Right renal pelvis (tissue), 4 donors: ENCODE measurements around the gene NCAN. TPM values are rescaled to one million over a fixed set of nuclear protein-coding genes. Genes with fewer than 3 reads are reported as not detected.

Source experiments
- DNase-seq, 4 donors: peaks; one replicate each; pipeline ENCODE4 v3.0.0-alpha.2; 2013; ENCODE audit warnings: low read depth in 4 of 4, low spot score in 3 of 4, missing footprints in 1 of 4
- polyA plus RNA-seq, 4 donors: library from polyadenylated mRNA; unstranded; fragments of 120-200 nt; gene quantifications; one replicate each; pipeline ENCODE4 v1.2.1, GENCODE V29; 2013; ENCODE audit not compliant: insufficient read length in 4 of 4

Gene NCAN
- polyA plus RNA-seq, 4 donors, result 0.12 to 0.27 (median 0.14) TPM; not detected in 1

DNA sequence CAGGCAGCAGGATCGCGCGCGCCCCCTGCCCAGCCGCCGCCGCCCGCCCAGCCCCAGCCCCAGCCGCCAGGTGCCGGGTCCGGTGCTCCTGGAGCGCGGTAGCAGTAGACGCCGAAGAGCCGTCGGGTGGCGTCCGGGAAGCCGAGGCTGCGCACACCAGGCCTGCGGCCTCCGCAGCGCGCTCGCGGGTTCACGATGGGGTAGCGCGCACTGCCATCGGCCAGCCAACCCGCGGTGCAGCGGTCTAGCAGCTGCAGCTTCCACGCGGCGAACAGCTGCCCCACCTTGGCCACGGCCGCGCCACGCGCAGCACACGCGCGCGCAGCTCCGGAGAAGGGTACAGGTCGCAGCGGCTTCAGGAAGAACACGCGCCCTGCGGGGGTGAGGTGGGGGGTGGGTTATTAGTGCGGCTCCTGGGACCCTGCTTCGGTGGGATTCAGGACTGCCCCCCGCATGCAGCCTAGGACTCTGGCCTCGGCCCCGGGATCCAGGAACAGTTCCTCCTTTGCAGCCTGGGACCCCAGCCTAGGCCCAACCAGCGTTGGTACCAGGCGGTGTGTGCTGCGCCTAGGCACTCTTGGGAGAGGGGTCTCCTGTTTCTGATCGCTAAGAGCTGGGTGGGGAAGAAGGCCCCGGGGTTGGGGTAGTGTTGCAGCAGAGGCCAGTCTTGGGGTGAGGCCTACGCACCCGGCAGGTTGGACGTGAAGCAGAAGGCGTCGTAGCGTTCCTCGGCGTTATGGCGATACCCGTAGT, 46.3 kb downstream of the NCAN start:
- no peak for DNase-seq

DNA sequence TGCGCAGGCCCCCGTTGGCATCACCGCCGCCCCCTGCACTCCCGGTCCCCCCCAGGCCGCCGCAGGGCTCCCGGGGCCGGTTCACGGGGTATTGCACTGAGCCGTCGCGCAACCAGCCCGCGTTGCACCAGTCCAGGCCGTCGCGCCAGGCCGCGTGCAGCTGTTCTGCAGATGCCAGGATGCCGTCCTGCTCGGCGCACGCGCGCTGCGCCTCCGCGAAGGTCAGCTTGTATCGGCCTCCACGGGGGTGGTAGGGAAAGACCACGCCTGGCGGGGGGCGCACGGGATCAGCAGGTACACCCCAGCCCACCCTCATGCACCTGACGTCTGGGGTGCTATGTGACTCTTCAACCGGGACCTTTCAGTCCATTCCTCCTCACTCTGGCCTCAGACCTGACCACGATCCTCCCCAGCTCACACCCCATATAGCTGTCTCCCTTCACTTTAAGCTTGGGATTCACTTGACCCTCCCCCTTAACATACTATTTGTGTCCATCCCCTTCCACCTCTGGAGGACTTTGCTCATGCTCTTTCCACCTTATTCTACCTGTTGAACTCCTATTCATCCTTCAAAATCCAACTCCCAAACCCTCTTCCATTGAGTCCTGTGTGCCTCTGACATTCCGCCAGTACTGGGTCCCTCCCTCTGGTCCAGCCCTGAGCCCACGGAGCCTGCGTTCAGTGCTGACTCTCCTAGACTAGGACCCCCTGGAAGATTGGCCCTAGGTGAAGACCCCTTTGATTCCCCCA, 47.0 kb downstream of the NCAN start:
- DNase-seq, result no peak

DNA sequence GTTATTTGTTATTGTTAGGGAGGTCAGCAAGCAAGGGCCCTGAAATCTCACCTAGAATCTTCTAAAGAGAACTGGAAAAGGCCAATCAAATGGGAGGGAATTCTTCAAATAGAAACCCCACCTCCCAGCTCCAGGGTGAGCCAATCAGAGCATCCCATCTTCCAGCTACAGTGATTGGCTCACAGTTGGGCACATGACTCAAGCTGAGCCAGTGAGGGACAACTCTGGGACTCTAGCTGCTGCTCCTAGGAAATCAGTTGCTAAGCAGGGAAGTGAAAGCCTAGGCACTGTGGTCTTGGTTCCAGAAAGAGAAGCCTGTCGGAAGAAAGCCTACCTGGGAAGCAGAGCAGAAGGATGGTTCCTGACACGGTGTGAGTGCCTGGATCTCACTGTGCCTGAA, 48.0 kb downstream of the NCAN start:
- no peak for DNase-seq

DNA sequence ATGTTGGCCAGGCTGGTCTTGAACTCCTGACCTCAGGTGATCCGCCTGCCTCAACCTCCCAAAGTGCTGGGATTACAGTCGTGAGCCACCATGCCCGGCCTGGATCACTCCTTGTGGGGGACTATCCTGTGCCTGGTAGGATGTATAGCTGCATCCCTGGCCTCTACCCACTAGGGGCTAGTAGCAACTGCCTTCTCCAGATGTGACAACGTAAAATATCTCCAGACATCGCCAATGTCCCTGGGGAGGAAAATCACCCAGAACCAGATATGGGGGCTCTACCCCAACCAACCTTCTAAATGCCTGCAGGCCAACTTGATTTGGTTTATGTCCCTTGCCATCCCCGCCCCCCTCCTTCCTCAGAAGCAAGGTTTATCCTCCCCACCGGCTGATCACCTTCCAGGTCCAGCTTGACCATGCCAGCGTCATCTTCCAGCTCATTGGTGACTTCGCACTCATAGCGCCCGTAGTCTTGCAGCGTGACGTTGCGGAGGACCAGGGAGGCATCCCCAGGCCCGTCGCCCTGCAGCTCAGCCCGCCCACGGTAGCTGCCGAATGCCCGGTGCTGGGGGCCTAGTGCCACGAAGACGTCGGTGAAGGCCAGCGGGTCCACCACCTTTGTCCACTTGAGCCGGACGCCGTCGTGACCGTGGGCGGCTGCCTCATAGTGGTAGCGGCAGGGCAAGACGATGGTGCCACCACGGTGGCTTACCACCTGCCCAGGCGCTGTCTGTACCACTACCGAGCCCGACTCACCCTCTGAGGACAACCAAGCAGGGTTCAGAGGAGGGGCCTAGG, 48.9 kb downstream of the NCAN start:
- no peak for DNase-seq

DNA sequence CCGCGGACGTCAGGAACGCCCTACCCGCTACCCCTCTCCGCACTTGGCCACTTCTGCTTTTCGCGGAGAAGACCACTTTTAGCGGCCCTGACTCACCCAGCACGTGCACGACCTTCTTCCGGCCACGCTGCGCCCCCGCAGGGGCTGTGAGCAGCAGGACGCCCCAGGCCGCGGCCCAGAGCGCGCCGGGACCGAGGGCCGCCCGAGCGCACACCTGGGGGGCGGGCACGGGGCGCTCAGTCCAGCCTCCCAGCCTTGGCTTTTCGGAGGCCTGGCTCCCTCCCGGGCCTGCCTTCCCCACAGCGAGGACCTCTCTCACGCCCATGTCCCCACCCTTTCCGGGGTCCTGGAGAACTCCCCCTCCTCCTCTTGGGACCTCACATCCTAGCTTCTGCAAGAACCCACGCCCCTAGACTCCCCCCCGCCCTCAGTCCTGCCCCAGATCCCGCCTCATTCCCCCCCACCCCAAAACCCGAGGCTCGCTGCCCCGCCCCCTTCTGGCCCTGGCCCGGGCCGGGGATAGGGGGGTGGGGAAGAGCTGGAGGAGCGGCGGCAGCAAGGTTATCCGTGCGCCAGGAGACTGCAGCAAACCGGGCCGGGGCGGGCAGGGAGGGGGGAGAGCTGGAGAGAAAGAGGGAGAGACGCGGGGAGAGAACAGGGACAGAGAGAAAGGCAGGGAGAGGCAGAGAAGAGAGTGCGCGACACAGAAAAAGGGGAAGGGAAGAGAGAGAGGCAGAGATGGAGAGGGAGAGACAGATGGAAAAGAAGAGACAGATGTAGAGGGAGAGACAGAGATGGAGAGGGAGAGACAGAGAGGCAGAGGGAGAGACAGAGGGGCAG, 49.8 kb downstream of the NCAN start:
- DNase-seq, result no peak

DNA sequence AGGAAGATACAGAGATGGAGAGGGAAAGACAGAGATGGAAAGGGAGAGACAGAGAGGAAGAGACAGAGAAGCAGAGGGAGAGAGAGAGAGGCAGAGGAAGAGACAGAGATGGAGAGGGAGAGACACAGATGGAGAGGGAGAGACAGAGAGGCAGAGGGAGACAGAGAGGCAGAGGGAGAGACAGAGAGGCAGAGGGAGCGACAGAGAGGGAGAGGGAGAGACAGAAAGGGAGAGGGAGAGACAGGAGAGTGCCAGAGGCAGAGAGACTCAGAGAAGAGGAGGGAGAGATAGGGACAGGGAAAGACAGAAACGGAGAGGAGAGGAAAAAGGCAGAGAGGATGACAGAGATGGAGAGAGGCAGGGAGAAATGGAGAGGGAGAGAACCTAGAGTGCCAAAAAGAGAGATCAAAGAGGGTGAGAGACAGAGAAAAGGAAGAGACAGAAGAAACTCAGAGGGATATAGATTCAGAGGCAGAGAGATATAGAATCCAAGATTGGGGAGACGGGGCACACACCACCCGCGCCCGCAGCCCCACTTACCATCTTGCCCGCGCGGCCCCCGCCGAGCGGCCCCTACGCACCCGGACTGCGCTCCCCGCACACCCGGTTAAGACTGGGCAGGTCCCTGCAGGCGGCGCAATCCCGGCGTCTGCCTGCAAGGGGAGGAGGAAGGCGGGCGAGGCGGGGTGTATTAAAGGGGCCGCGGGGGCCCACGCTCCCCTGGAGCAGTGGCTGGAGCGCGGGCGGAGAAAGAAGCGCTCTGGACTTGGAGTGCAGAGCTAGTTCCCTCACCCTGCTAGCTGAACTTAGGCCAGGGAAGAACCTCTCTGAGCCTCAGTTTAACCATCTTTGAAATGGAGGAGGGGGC, 50.7 kb downstream of the NCAN start:
- no peak for DNase-seq

DNA sequence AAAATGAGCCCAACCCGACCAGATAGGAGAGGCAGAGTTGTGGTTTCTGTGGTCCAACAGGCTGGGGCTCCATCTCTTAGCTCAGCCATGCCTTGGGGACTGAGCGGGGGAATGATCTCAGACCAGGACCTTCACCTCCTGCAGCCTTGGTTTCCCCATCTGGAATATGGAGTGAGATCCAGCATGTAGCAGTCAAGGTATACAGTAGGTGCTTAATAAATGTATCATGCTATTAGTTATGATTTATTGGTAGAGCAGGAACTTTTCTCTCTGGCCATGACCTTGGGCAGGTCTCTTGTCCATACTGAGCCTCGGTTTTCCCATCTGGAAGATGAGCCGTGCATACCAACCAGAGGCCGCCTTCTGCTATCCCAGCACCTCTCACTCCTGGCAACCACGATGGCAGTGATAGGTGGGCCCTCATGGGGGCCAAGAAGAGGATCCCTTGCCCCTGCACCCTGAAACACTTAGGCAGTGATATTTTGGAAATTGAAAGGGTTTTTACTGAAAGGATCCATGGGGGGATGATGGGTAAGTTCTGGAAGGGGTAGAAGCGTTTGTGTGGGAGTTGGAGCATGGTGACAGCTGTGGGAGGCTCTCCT, 52.2 kb downstream of the NCAN start:
- DNase-seq, result no peak

DNA sequence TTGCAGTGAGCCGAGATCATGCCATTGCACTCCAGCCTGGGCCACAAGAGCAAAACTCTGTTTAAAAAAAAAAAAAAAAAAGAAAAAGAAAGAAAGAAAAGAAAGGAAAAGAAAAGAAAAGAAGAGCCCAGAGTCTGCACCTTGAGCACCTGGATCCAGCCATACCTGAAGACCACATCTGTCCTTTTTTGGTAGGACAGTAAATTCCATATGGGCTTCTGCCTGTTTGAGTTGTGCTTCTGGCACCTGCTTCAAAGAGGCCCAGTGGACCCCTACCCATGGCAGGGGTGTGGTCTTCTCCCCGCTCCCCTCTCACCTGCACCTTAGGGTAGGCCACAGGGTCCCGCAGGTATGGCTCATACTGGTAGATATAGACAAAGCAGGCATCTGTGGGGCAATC, 55.5 kb downstream of the NCAN start:
- DNase-seq, result no peak

DNA sequence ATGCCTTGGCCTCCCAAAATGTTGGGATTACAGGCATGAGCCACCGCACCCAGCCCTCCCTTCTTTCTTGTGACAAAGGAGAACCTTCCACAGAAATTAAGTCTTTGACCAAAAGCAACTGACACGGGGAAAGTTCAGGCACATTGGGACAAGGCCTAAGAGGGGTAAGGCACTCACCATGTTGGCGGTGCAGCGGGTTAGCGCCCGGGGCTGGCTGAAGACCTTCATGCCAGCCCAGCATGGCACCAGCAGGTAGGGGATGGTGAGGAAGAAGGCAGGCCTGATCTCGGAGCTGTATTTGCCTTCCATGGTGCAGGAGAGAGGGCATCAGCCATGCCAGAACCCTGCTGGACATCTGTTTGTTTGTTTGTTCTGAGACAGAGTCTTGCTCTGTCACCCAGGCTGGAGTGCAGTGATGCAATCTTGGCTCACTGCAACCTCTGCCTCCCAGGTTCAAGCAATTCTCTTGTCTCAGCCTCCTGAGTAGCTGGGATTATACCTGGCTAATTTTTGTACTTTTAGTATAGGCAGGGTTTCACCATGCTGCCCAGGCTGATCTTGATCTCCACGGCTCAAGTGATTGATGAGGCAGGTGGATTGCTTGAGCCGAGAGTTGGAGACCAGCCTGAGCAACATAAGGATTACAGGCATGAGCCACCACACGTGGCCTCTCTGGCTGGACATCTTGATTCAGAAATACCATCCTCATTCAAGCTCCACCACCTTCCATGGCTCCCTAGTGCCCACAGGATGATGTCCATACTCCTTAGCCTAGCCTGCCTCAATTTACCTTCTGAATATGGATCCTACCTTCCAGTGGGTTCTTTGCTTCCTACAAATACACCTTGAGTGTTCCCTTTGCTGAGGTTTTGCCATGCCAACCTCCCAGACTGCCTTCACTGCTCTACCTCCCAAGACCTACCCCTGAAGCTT, 57.0 kb downstream of the NCAN start:
- DNase-seq, result no peak

DNA sequence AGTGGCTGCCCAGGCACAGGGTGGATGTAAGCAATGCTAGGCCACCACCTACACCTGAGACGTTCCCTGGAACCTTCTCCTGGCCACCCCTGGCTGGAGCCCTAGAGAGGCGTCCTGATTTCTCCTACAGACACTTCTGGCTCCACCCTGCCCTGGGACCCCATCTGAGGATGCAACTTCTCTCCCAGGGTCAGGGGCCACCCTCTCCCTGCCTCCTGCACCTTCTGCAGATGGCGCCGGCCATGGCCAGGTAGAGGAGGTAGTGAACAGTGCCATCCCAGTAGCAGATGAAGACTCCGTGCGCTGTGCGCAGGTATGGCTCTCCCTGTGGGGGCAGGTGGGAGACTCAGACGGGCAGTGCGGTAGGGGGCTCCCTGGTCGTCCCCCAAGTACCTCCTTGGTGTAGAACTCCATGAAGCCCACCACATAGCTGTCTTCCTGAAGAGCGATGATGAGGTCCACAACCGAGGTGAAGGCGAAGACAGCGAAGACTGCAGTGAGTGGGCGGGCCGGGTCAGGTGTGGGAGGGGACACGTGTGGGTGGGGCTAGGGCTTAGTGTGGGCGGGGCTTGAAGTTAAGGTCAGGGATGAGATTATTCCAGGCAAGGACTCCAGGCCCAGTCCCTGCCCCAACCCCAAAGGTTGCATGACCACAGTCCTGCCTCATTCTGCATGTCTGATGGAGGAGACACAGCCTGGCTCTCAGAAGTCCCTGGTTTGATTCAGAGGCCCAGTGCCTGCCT, 58.4 kb downstream of the NCAN start:
- DNase-seq, result no peak

DNA sequence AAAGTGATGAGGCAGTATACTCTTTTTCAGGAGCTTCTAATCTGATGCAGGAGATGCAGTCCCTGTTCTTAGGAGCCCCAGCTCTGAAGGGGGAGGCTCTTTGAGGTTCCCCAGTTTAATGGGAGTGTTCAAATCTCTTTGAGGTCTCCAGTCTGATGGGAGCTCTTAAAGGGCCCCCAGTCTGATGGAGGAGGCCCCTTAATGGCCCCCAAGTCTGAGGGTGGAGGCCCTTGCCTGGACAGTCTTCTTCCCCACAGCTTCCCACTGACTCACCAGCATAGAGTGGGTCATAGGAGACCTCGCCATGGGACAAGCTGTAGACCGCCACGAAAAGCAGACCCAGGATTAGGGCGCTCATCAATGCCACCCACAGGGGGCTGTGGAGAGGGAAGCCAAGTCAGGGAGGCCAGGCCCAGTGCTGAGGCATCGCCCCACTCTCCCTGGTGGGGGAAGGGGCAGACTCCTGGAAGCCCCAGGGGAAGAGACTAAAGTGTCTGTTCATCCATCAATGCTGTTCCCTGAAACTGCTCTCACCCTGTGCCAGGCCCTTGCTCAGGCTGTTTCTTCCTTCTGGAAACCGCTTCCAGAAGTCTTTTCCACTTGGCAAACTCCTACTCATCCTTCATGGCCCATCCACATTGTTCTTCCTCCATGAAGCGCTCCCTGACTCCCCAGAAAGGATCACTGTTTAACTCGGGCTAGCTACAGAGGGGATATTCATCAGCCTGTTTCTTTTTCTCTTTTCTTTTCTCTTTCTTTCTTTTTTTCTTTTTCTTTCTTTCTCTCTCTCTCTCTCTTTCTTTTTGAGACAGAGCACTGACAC, 59.2 kb downstream of the NCAN start:
- no peak for DNase-seq

DNA sequence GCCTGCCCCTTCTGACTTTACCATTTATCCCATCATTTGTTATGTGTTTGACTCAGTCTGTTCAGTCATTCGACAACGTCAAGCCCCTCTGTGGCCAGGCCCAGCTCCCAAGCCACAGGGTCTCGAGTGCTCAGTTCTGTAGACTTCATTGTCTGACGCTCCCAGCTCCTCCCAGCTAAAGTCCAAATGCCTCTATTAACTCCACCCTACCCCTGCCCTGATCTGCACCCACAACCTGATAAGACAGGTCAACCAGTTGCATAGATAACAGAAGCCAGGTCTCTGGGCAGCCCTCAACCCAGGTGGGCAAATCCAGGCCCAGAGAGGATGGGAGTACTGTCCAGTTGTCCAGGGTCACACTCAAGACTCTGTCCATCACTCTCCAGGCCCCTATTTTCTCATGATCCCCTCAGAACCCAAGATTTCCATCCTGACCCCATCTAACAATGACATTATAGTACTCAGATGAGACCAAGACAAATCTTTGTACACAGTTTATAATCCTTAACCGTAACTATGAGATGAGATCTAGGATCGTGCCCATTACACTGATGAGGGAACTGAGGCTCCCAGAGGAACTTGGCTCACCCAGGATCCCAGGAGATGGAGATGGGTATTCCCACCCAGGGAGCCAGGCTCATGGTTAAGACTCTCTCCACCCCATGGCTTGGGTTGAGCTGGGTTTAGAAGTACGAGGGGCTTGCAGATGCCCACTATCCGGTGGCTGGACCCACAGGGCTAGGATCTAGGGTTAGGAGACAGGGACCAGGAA, 60.3 kb downstream of the NCAN start:
- no peak for DNase-seq

DNA sequence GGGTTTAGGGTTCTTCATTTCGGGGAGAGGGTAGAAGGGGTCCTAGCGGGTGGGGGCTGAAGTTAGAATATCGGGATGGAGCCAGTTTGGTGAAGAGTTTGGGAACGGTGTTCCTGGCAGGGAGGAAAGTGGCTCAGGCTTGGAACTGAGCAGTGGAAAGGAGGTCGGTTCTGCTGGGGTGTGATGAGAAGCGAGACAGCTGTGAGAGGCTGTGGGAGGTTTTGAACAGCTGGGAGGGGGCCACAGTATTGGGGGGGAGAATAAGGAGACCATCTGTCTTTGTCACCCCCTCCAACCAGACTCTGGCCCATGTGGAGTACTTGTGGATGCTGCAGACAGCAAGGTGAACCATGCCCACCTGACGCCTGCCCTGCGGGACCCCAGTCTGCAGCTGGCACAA, 62.4 kb downstream of the NCAN start:
- DNase-seq, result no peak

DNA sequence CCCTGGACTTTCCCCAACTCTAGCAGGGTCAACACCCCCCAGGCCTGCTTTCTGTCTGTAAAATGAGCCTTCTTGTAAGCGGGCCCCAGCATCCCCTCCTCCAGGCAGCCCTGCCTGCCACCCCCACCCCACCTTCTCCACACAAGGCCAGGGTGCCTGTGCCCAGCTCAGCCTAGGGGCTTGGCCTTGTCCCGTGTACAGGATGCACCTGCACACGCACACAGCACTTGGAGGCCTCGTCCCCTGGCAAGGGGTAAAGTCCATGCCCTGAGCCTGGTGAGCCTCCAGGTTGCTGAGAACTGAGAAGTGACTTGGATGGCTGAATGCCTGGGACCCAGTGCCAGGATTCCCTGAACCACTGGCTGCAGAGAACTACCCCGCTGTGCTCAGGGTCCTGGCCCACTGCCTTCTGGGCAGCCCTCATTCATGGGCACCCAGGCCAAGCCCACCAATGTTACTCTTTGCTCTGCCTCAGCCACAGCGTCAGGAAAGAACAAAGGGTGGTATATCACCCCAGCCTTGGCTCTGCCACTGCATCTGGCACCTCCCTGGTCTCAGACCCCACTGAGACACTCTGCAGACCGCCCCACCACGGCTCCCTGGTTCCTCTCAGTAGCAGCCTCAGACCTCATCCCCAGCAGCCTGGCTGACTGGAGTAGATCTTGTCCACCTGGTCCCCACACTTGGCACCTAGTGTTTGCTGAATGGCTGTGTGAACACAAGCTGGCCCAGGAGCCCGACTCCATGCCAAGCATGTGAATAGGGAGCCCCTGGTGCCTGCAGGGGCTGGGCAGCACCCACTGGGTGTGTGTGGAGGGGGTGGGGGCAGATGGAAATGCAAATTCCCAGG, 63.2 kb downstream of the NCAN start:
- no peak for DNase-seq

DNA sequence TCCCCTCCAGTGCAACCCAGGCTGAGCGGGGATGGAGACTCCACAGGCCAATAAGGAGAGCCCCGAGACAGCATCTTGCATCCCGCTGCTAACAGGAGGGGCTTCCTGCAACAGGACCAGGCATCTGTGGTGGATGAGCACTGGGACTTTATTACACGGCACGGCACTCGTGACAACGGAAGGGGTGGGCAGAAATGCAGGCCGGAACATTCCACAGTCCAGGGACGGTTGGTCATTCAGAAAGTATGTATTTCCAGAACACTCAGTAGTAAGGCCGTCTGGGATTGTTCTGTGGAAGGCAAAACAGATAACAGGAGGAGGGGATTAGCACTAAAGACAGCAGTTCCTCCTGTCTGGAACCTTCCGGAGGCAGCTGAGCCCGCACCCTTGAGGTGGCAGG, 64.6 kb downstream of the NCAN start:
- DNase-seq, result no peak
